SK-N-MC (cell line): Measurements from ENCODE around the gene DGKB.

ENCODE experiments used
- FOXP2 ChIP-seq: optimal IDR thresholded peaks from 2 replicates; pipeline ENCODE3; 2011; ENCODE audit warnings: mild to moderate bottlenecking, moderate library complexity; ENCODE audit not compliant: insufficient read depth; ENCODE audit errors: extremely low read length, control extremely low read depth
- POLR2AphosphoS5 ChIP-seq: IDR thresholded peaks from 2 replicates; pipeline ENCODE4 v1.6.1; 2012; ENCODE audit warnings: mild to moderate bottlenecking, low read depth, low read length, borderline replicate concordance

- TF ChIP-seq POLR2AphosphoS5 (no peak), FOXP2 (no peak)
Observed at GRCh38 chr7:14690486-14690885, 212.1 kb downstream of the DGKB start.
